Neuronal stem cell (in vitro differentiated cells): ENCODE measurements around the gene CAMTA1.

Source experiments
- DNase-seq: peaks from one replicate; pipeline ENCODE4 v3.0.0-alpha.2; 2013; ENCODE audit warnings: low spot score
- H2AFZ ChIP-seq: one replicate; pipeline ENCODE4 v1.6.1; 2013; ENCODE audit warnings: mild to moderate bottlenecking, low read length, inconsistent platforms
- H2AK5ac ChIP-seq: 2 replicates; pipeline ENCODE4 v1.6.1; 2013; ENCODE audit warnings: low read depth, mild to moderate bottlenecking, inconsistent platforms, low read length, moderate library complexity, mixed read lengths
- H2BK120ac ChIP-seq: 2 replicates; pipeline ENCODE4 v1.6.1; 2013; ENCODE audit warnings: low read depth, mild to moderate bottlenecking, inconsistent platforms, low read length, moderate library complexity, mixed read lengths
- H2BK12ac ChIP-seq: one replicate; pipeline ENCODE4 v1.6.1; 2013; ENCODE audit warnings: low read length, inconsistent platforms
- H2BK15ac ChIP-seq: 2 replicates; pipeline ENCODE4 v1.6.1; 2013; ENCODE audit warnings: mild to moderate bottlenecking, low read length, inconsistent platforms, mixed read lengths
- H2BK5ac ChIP-seq: one replicate; pipeline ENCODE4 v1.6.1; 2013; ENCODE audit warnings: inconsistent platforms, mild to moderate bottlenecking, low read length, moderate library complexity
- H3K14ac ChIP-seq: one replicate; pipeline ENCODE4 v1.6.1; 2013; ENCODE audit warnings: low read length, inconsistent platforms
- H3K18ac ChIP-seq: 2 replicates; pipeline ENCODE4 v1.6.1; 2013; ENCODE audit warnings: low read length, inconsistent platforms
- H3K23ac ChIP-seq: 2 replicates; pipeline ENCODE4 v1.6.1; 2013; ENCODE audit warnings: low read depth, mild to moderate bottlenecking, mixed read lengths, low read length, inconsistent platforms; ENCODE audit not compliant: poor library complexity
- H3K27ac ChIP-seq: replicated peaks from 3 replicates; pipeline ENCODE4 v1.5.1; 2013; ENCODE audit warnings: low read length, inconsistent platforms
- H3K27me3 ChIP-seq, 3 experiments: 2 replicates each; pipeline ENCODE4 v1.6.1; 2013; ENCODE audit warnings: low read length in 3 of 3, mild to moderate bottlenecking in 2 of 3, inconsistent platforms in 1 of 3, low read depth in 1 of 3, mixed read lengths in 1 of 3, moderate library complexity in 1 of 3; ENCODE audit not compliant: control insufficient read depth in 3 of 3, insufficient read depth in 3 of 3
- H3K36me3 ChIP-seq, 2 donors: replicated peaks in 1 of 2; 2 replicates each; pipeline ENCODE4 v1.6.1; 2013; ENCODE audit warnings: low read length in 2 of 2; ENCODE audit not compliant: control insufficient read depth in 2 of 2, insufficient read depth in 2 of 2
- H3K4ac ChIP-seq: 2 replicates; pipeline ENCODE4 v1.6.1; 2013; ENCODE audit warnings: inconsistent platforms, mild to moderate bottlenecking, low read length, moderate library complexity
- H3K4me1 ChIP-seq, 2 donors: 1 replicate in 1 of 2; 2 replicates in 1 of 2; pipeline ENCODE4 v1.6.1; 2013; ENCODE audit warnings: low read length in 2 of 2, low read depth in 1 of 2; ENCODE audit not compliant: control insufficient read depth in 2 of 2, insufficient read depth in 1 of 2
- H3K4me2 ChIP-seq: one replicate; pipeline ENCODE4 v1.6.1; 2013; ENCODE audit warnings: mild to moderate bottlenecking, low read length, inconsistent platforms; ENCODE audit not compliant: insufficient read depth, poor library complexity, severe bottlenecking
- H3K4me3 ChIP-seq, 2 donors: 2 replicates each; pipeline ENCODE4 v1.5.1; 2013; ENCODE audit warnings: low read length in 2 of 2, mild to moderate bottlenecking in 2 of 2, inconsistent platforms in 1 of 2, moderate library complexity in 1 of 2
- H3K79me1 ChIP-seq: one replicate; pipeline ENCODE4 v1.6.1; 2013; ENCODE audit warnings: low read depth, mild to moderate bottlenecking, inconsistent platforms, low read length, moderate library complexity
- H3K9ac ChIP-seq: one replicate; pipeline ENCODE4 v1.6.1; 2013; ENCODE audit warnings: mild to moderate bottlenecking, low read depth, low read length, inconsistent platforms; ENCODE audit not compliant: poor library complexity
- H3K9me3 ChIP-seq, 2 donors: replicated peaks in 1 of 2; 2 replicates each; pipeline versions ENCODE3 to v1.6.1; 2013; ENCODE audit warnings: low read length in 2 of 2, mild to moderate bottlenecking in 2 of 2, inconsistent platforms in 1 of 2, low read depth in 1 of 2, mixed read lengths in 1 of 2, moderate library complexity in 1 of 2; ENCODE audit not compliant: control insufficient read depth in 2 of 2, insufficient read depth in 1 of 2
- H4K8ac ChIP-seq: one replicate; pipeline ENCODE4 v1.6.1; 2013; ENCODE audit warnings: low read depth, mild to moderate bottlenecking, inconsistent platforms, low read length, moderate library complexity
- H4K91ac ChIP-seq: one replicate; pipeline ENCODE4 v1.6.1; 2013; ENCODE audit warnings: low read length, low read depth, mild to moderate bottlenecking, inconsistent platforms; ENCODE audit not compliant: poor library complexity
- WGBS, 2 donors: extraction: QIAGEN DNeasy Blood & Tissue Kit; methylation state at CpG; one replicate each; pipeline ENCODE4 v1.1.7; 2013; ENCODE audit warnings: missing lambda C conversion rate in 2 of 2, mixed read lengths in 1 of 2; ENCODE audit not compliant: insufficient read length in 2 of 2, insufficient replicate concordance in 1 of 2; ENCODE audit errors: extremely low coverage in 2 of 2; 5-methylcytosine and 5-hydroxymethylcytosine counted together

The CAMTA1 gene

GRCh38 chr1:7634546-7635240 lies 849.4 kb downstream of the CAMTA1 start:
- H3K4me1 ChIP-seq, result peaks cover 2 to 3% of the 10 kb centered on the region in 2 donors
- H2BK120ac ChIP-seq, result no peak overlapping the region
- peak overlapping the region; percentile 70 for H2AK5ac ChIP-seq
- H2BK12ac ChIP-seq, result no peak overlapping the region
- no peak overlapping the region for H3K4me2 ChIP-seq
- H3K14ac ChIP-seq, result no peak overlapping the region
- no peaks in the 10 kb centered on the region for H3K9me3 ChIP-seq
- no peak overlapping the region for H2BK15ac ChIP-seq
- DNase-seq, result no peak
- no peaks in the 10 kb centered on the region for H3K36me3 ChIP-seq
- no peak overlapping the region for H4K8ac ChIP-seq
- H3K27ac ChIP-seq, result no peak overlapping the region
- no peak overlapping the region for H4K91ac ChIP-seq
- H3K4me3 ChIP-seq, result no peak overlapping the region
- H3K4ac ChIP-seq, result no peak overlapping the region
- peaks cover 3% of the 10 kb centered on the region for H3K79me1 ChIP-seq
- H3K18ac ChIP-seq, result no peak overlapping the region
- H2BK5ac ChIP-seq, result no peak overlapping the region
- no peak overlapping the region for H3K9ac ChIP-seq
- H3K27me3 ChIP-seq, result peaks cover 0 to 54% (median 0%) of the 10 kb centered on the region in 3 experiments
- H3K23ac ChIP-seq, result no peak overlapping the region
- WGBS, 2 donors, result no CpG with 5 or more reads among the region's 13 CpGs
- no peak overlapping the region for H2AFZ ChIP-seq

- Histone ChIP-seq H3K14ac (no peak overlapping the region), H3K27me3 (peaks cover 0 to 49% (median 0%) of the 10 kb centered on the region in 3 experiments), H3K9ac (no peak overlapping the region), H3K4me1 (peaks cover 2 to 7% of the 10 kb centered on the region in 2 donors), H2BK120ac (peak overlapping the region; percentile 10), H2AFZ (no peak overlapping the region), H3K9me3 (no peaks in the 10 kb centered on the region), H2BK12ac (no peak overlapping the region), H3K23ac (no peak overlapping the region), H3K4me2 (no peak overlapping the region), H3K4ac (peak overlapping the region; percentile 53), H2AK5ac (peak overlapping the region; percentile 63), H3K36me3 (no peaks in the 10 kb centered on the region), H2BK5ac (peak overlapping the region; percentile 39), H3K79me1 (peaks cover 3% of the 10 kb centered on the region), H4K8ac (no peak overlapping the region), H3K27ac (no peak overlapping the region), H4K91ac (no peak overlapping the region), H2BK15ac (peak overlapping the region; percentile 75), H3K4me3 (no peak overlapping the region), H3K18ac (peak overlapping the region; percentile 80)
- WGBS, 2 donors, result no CpG with 5 or more reads among the region's 16 CpGs
- DNase-seq, result no peak
Observed at GRCh38 chr1:7636795-7637526, 851.7 kb downstream of the CAMTA1 start.

- Histone ChIP-seq H2BK5ac (no peak overlapping the region), H3K79me1 (no peaks in the 10 kb centered on the region)
Observed at GRCh38 chr1:7638078-7638477, 852.8 kb downstream of the CAMTA1 start.

GRCh38 chr1:7639435-7640131 lies 854.3 kb downstream of the CAMTA1 start:
- Histone ChIP-seq H3K4me3 (no peak overlapping the region), H4K91ac (no peak overlapping the region), H2AK5ac (peak overlapping the region; percentile 89), H2BK15ac (peak overlapping the region; percentile 30), H2BK12ac (no peak overlapping the region), H3K4me1 (peaks cover 2 to 15% of the 10 kb centered on the region in 2 donors), H3K4ac (no peak overlapping the region), H3K14ac (no peak overlapping the region), H3K36me3 (no peaks in the 10 kb centered on the region), H2BK5ac (no peak overlapping the region), H3K79me1 (no peaks in the 10 kb centered on the region), H3K4me2 (no peak overlapping the region), H4K8ac (no peak overlapping the region), H3K27me3 (peaks cover 0 to 33% (median 0%) of the 10 kb centered on the region in 3 experiments), H3K9ac (peak overlapping the region; percentile 74), H3K27ac (no peak overlapping the region), H3K23ac (peak overlapping the region; percentile 44), H2BK120ac (no peak overlapping the region), H3K18ac (peak overlapping the region; percentile 44), H3K9me3 (no peaks in the 10 kb centered on the region), H2AFZ (no peak overlapping the region)
- WGBS, 2 donors, result no CpG with 5 or more reads among the region's 13 CpGs
- DNase-seq, result no peak

More at GRCh38 chr1:7638078-7638477, 852.8 kb downstream of the CAMTA1 start:
- no peak overlapping the region for H2BK15ac ChIP-seq
- no peak overlapping the region for H3K9ac ChIP-seq
- H3K27me3 ChIP-seq, result peaks cover 0 to 40% (median 0%) of the 10 kb centered on the region in 3 experiments
- H3K4me2 ChIP-seq, result no peak overlapping the region
- no peak overlapping the region for H3K18ac ChIP-seq
- H4K91ac ChIP-seq, result no peak overlapping the region
- H4K8ac ChIP-seq, result no peak overlapping the region
- H3K14ac ChIP-seq, result no peak overlapping the region
- H3K23ac ChIP-seq, result no peak overlapping the region
- DNase-seq, result no peak
- peaks cover 2 to 9% of the 10 kb centered on the region in 2 donors for H3K4me1 ChIP-seq
- no CpG with 5 or more reads among the region's 8 CpGs for WGBS, 2 donors
- no peak overlapping the region for H3K4me3 ChIP-seq
- H3K9me3 ChIP-seq, result no peaks in the 10 kb centered on the region
- H3K27ac ChIP-seq, result no peak overlapping the region
- no peak overlapping the region for H3K4ac ChIP-seq
- no peak overlapping the region for H2BK120ac ChIP-seq
- no peak overlapping the region for H2AK5ac ChIP-seq
- H2BK12ac ChIP-seq, result no peak overlapping the region
- H3K36me3 ChIP-seq, result no peaks in the 10 kb centered on the region
- peak overlapping the region; percentile 5 for H2AFZ ChIP-seq
